Subcutaneous adipose tissue (tissue), 4 donors: ENCODE results near the gene SLC9A3. TPM values are rescaled to one million over a fixed set of nuclear protein-coding genes. Genes with fewer than 3 reads are reported as not detected.

Experiments
- small RNA-seq: library from RNA; depleted of rRNA; stranded (forward); fragments of <200 nt; gene quantifications from one replicate; pipeline ENCODE3, GENCODE V24; 2016
- total RNA-seq, 4 donors: library from RNA; depleted of rRNA; stranded (reverse); fragments of >200 nt; gene quantifications; one replicate each; pipeline ENCODE4 v1.1.0, GENCODE V29; 2016
- TF ChIP-seq, protein P1 (sequence below): fragments of 450-650 bp; IDR thresholded peaks from one replicate; pipeline ENCODE4 v1.5.1; 2016; ENCODE audit warnings: low read depth, mild to moderate bottlenecking, control low read depth, antibody characterized with exemption, moderate library complexity

The SLC9A3 gene
- total RNA-seq, 4 donors from 2014 or later, result 1.3 to 2.3 (median 1.6) TPM

GRCh38 chr5:421287-421880 lies 102.9 kb downstream of the SLC9A3 start:
- TF ChIP-seq, protein P1, sequence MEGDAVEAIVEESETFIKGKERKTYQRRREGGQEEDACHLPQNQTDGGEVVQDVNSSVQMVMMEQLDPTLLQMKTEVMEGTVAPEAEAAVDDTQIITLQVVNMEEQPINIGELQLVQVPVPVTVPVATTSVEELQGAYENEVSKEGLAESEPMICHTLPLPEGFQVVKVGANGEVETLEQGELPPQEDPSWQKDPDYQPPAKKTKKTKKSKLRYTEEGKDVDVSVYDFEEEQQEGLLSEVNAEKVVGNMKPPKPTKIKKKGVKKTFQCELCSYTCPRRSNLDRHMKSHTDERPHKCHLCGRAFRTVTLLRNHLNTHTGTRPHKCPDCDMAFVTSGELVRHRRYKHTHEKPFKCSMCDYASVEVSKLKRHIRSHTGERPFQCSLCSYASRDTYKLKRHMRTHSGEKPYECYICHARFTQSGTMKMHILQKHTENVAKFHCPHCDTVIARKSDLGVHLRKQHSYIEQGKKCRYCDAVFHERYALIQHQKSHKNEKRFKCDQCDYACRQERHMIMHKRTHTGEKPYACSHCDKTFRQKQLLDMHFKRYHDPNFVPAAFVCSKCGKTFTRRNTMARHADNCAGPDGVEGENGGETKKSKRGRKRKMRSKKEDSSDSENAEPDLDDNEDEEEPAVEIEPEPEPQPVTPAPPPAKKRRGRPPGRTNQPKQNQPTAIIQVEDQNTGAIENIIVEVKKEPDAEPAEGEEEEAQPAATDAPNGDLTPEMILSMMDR, result no peak

DNA sequence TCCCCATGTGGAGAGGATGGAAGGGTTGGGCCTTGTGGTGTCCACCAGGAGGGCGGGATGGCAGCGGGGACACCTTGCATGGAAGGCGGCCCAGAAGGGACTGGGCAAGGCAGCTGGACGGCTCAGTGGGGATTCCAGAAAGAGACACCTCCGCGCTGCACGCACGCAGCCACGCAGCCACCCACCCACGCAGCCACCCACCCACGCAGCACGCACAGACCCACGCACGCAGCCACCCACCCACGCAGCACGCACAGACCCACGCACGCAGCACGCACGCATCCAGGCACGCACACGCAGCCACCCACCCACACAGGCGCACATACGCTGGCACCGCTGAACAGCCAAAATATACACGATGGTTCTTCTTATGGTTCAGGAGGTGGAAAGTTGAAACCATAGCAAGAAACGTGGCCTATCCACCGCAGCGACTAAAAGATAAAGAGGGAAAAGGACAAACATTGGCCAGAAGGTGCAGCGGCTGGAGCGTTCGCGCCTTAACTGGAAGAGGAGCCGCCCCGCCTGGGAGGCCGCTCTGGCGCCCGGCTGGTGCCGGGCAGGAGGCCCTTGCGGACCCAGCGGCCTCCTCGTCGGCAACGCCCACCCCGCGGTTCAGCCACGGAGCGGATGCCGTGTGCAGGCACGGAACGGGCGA lies 103.5 kb downstream of the SLC9A3 start:
- TF ChIP-seq, protein P1, result no peak

Small RNAs within 50 kb of the gene (small RNA-seq; reads per million reads assigned to genes)
- not detected for gene MIR4456

Other genes with a start within 250 kb of the SLC9A3 start
- gene AHRR, start 202.7 kb downstream of the SLC9A3 start, total RNA-seq, result 1 to 10 TPM in 1 of 4 donors, under 1 TPM in 3; 0.34 to 1.1 (median 0.46) TPM
- gene EXOC3, start 81.3 kb downstream of the SLC9A3 start, total RNA-seq, result 10 to 100 TPM; 32.4 to 84.8 (median 49.2) TPM
- 1 to 10 TPM; 1.8 to 5.3 (median 2.9) TPM for gene CEP72, start 87.9 kb upstream of the SLC9A3 start, total RNA-seq
- 1 to 10 TPM; 1.1 to 8.1 (median 2.8) TPM for gene TPPP, start 168.9 kb upstream of the SLC9A3 start, total RNA-seq